ENCODE measurements around the gene SMKR1. TPM values are rescaled to one million over a fixed set of nuclear protein-coding genes. Genes with fewer than 3 reads are reported as not detected.

Gene SMKR1
- total RNA-seq, 1 experiment from 2014 or later: 8.9 TPM

DNA sequence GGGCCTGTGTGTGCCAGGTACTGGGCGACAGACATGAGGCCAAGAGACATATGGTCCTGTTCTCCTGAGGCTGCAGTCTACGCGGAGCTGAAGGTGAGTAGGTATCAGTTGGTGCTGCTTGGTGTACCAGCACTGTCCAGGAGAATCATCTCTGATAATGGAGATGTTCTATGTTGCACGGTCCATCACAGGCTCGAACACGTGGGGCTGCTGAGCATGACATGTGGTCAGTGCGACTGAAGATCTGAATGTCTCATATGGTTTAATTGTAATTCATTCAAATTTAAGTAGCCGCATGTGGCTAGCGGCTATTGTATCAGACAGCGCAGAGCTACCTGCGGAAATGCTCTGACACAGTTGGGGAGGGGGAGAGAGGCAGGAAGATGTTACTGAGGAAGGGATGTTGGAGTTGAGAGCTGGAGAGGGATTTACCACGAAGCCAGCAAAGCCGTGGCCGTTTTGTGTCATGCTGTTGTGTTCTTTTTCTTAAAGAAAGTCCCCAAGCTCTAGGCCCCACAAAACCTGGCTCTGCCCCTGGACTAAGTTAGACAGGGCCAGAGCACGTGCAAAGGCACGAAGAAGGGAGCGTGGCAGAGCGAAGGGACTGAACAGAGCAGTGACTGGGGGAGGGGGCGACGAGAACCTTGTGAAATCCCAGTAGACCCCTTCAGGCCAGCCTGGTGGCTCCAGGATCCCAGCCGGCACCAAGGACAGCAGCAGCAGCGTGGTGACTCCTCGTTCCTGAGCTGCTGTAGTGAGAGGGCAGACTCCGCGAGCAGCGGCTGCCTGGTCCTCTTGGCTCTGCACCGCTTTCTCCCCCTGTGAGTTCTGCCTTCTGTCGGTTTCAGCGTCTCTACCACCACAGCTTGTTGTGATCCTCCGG lies 20.0 kb downstream of the SMKR1 start:
- Histone ChIP-seq H3K4me2 (ENCODE audit: low read length) (no peak overlapping the region), H3K36me3 (ENCODE audit: control insufficient read depth in 1 of 2, insufficient read depth in 2 of 2, low read length in 2 of 2) (no peaks in the 10 kb centered on the region), H4K20me1 (ENCODE audit: insufficient read depth) (no peaks in the 10 kb centered on the region), H3K9me2 (ENCODE audit: insufficient read depth) (no peaks in the 10 kb centered on the region), H3K27me3 (ENCODE audit: insufficient read depth, low read length) (no peaks in the 10 kb centered on the region), H2AFZ (ENCODE audit: low read depth, low read length, poor library complexity, severe bottlenecking) (no peak overlapping the region), H3K9me3 (ENCODE audit: control insufficient read depth in 1 of 2, insufficient read depth in 1 of 2, low read depth in 1 of 2, low read length in 2 of 2) (no peaks in the 10 kb centered on the region), H3K4me1 (ENCODE audit: control insufficient read depth in 1 of 2, insufficient read depth in 2 of 2, low read length in 2 of 2) (peaks cover 6 to 16% of the 10 kb centered on the region in 2 experiments), H3K4me3 (replicated peaks in 1 of 2; ENCODE audit: low read depth in 1 of 2, low read length in 2 of 2) (no peak overlapping the region), H3K27ac (ENCODE audit: low read depth, low read length) (no peak overlapping the region), H3K79me2 (ENCODE audit: insufficient read depth, low read length) (no peaks in the 10 kb centered on the region), H3K9ac (ENCODE audit: low read length) (no peak overlapping the region)
- ATAC-seq (no peak), DNase-seq (ENCODE audit: low read depth, low spot score) (no peak)
- ChIA-PET POLR2A (interaction anchor here (1.3 kb wide), 1 partner anchor 89 kb away, joined by 3 read pairs; the partner anchor contains the start of gene NRF1), CTCF (no interaction called here), RAD21 (ENCODE audit: low non-redundant PET in 1 of 2, low total read pairs in 2 of 2, uncharacterized antibody in 2 of 2, unreplicated experiment in 2 of 2) (no interaction called here)
- no TSS peak for BruUV-seq (replicated peaks)
- TF ChIP-seq YY1 (IDR thresholded peaks at IDR 0.05; ENCODE audit: extremely low read depth, insufficient replicate concordance, low read depth, low read length) (no peak), ELF1 (IDR thresholded peaks at IDR 0.05; ENCODE audit: borderline replicate concordance, low read depth) (no peak), CBX3 (IDR thresholded peaks at IDR 0.05; ENCODE audit: low read depth) (no peak), SRF (IDR thresholded peaks at IDR 0.05; ENCODE audit: low read depth) (no peak), JUND (IDR thresholded peaks at IDR 0.05) (no peak), TCF7L2 (IDR thresholded peaks at IDR 0.05; ENCODE audit: borderline replicate concordance, extremely low read depth, insufficient read depth, insufficient read length) (no peak), ZNF274 (IDR thresholded peaks at IDR 0.05; ENCODE audit: low read depth, low read length) (no peak), EZH2 (IDR thresholded peaks at IDR 0.05) (no peak), EZH2phosphoT487 (IDR thresholded peaks at IDR 0.05; ENCODE audit: borderline replicate concordance) (no peak), POLR2A (IDR thresholded peaks at IDR 0.05; ENCODE audit: borderline replicate concordance, extremely low read depth, insufficient read depth, insufficient read length) (no peak)
- TF ChIP-seq, protein P1, sequence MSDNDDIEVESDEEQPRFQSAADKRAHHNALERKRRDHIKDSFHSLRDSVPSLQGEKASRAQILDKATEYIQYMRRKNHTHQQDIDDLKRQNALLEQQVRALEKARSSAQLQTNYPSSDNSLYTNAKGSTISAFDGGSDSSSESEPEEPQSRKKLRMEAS (IDR thresholded peaks at IDR 0.05): no peak
- TF ChIP-seq, protein P2, sequence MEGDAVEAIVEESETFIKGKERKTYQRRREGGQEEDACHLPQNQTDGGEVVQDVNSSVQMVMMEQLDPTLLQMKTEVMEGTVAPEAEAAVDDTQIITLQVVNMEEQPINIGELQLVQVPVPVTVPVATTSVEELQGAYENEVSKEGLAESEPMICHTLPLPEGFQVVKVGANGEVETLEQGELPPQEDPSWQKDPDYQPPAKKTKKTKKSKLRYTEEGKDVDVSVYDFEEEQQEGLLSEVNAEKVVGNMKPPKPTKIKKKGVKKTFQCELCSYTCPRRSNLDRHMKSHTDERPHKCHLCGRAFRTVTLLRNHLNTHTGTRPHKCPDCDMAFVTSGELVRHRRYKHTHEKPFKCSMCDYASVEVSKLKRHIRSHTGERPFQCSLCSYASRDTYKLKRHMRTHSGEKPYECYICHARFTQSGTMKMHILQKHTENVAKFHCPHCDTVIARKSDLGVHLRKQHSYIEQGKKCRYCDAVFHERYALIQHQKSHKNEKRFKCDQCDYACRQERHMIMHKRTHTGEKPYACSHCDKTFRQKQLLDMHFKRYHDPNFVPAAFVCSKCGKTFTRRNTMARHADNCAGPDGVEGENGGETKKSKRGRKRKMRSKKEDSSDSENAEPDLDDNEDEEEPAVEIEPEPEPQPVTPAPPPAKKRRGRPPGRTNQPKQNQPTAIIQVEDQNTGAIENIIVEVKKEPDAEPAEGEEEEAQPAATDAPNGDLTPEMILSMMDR (IDR thresholded peaks at IDR 0.05 in 2 of 3, conservative IDR thresholded peaks at IDR 0.05 in 1 of 3; ENCODE audit: borderline replicate concordance in 1 of 3, insufficient read depth in 1 of 3, low read depth in 2 of 3, low read length in 2 of 3): no peak
- TF ChIP-seq, protein P3, sequence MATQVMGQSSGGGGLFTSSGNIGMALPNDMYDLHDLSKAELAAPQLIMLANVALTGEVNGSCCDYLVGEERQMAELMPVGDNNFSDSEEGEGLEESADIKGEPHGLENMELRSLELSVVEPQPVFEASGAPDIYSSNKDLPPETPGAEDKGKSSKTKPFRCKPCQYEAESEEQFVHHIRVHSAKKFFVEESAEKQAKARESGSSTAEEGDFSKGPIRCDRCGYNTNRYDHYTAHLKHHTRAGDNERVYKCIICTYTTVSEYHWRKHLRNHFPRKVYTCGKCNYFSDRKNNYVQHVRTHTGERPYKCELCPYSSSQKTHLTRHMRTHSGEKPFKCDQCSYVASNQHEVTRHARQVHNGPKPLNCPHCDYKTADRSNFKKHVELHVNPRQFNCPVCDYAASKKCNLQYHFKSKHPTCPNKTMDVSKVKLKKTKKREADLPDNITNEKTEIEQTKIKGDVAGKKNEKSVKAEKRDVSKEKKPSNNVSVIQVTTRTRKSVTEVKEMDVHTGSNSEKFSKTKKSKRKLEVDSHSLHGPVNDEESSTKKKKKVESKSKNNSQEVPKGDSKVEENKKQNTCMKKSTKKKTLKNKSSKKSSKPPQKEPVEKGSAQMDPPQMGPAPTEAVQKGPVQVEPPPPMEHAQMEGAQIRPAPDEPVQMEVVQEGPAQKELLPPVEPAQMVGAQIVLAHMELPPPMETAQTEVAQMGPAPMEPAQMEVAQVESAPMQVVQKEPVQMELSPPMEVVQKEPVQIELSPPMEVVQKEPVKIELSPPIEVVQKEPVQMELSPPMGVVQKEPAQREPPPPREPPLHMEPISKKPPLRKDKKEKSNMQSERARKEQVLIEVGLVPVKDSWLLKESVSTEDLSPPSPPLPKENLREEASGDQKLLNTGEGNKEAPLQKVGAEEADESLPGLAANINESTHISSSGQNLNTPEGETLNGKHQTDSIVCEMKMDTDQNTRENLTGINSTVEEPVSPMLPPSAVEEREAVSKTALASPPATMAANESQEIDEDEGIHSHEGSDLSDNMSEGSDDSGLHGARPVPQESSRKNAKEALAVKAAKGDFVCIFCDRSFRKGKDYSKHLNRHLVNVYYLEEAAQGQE (IDR thresholded peaks at IDR 0.05; ENCODE audit: low read depth): no peak; the same call in 1 of the 2 replicates
- TF ChIP-seq, protein P4, sequence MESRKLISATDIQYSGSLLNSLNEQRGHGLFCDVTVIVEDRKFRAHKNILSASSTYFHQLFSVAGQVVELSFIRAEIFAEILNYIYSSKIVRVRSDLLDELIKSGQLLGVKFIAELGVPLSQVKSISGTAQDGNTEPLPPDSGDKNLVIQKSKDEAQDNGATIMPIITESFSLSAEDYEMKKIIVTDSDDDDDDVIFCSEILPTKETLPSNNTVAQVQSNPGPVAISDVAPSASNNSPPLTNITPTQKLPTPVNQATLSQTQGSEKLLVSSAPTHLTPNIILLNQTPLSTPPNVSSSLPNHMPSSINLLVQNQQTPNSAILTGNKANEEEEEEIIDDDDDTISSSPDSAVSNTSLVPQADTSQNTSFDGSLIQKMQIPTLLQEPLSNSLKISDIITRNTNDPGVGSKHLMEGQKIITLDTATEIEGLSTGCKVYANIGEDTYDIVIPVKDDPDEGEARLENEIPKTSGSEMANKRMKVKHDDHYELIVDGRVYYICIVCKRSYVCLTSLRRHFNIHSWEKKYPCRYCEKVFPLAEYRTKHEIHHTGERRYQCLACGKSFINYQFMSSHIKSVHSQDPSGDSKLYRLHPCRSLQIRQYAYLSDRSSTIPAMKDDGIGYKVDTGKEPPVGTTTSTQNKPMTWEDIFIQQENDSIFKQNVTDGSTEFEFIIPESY (IDR thresholded peaks at IDR 0.05; ENCODE audit: extremely low read depth, insufficient replicate concordance, low read length): no peak
- intact Hi-C loops (cut with micrococcal nuclease): loop anchor here (5.0 kb wide), 1 partner anchor 85 kb away; no protein-coding TSS in a partner anchor

Measured in HCT116 (cell line).